Heart right ventricle (tissue), 16 donors: ENCODE measurements around the gene HTR3B. TPM values are rescaled to one million over a fixed set of nuclear protein-coding genes. Genes with fewer than 3 reads are reported as not detected.

Experiments used
- ATAC-seq, 8 donors: fragments of 200-7000 bp; cut with Tn5 transposase; one replicate each; pipeline ENCODE4 v1.9.1; 2020; ENCODE audit warnings: mild to moderate bottlenecking in 8 of 8, moderate library complexity in 8 of 8, moderate number of reproducible peaks in 1 of 8
- DNase-seq, 2 donors: peaks; one replicate each; pipeline ENCODE4 v3.0.0-alpha.2; 2020
- H3K27ac ChIP-seq, 10 donors: fragments of 200-600 bp; sonication (generic) in 2 of 10; one replicate each; pipeline versions ENCODE4 v1.5.0 to v1.8.0; 2020 to 2022; ENCODE audit warnings: mild to moderate bottlenecking in 3 of 10
- H3K27me3 ChIP-seq, 7 donors: fragments of 200-600 bp; one replicate each; pipeline ENCODE4 v1.8.0; 2021 to 2022; ENCODE audit warnings: mild to moderate bottlenecking in 2 of 7
- H3K36me3 ChIP-seq, 9 donors: fragments of 200-600 bp; sonication (generic) in 1 of 9; one replicate each; pipeline versions ENCODE4 v1.5.0 to v1.8.0; 2020 to 2022; ENCODE audit warnings: mild to moderate bottlenecking in 2 of 9
- H3K4me1 ChIP-seq, 9 donors: fragments of 200-600 bp; sonication (generic) in 1 of 9; one replicate each; pipeline versions ENCODE4 v1.5.0 to v1.8.0; 2020 to 2022; ENCODE audit warnings: mild to moderate bottlenecking in 4 of 9
- H3K4me3 ChIP-seq, 10 donors: fragments of 200-600 bp; sonication (generic) in 2 of 10; one replicate each; pipeline versions ENCODE4 v1.5.0 to v1.8.0; 2020 to 2022; ENCODE audit warnings: mild to moderate bottlenecking in 7 of 10, moderate library complexity in 2 of 10
- H3K9me3 ChIP-seq, 11 donors: fragments of 200-600 bp in 10 of 11; sonication (generic) in 2 of 11; one replicate each; pipeline versions ENCODE4 v1.5.0 to v1.8.0; 2013 to 2022; ENCODE audit warnings: mild to moderate bottlenecking in 2 of 11, control low read depth in 1 of 11, moderate library complexity in 1 of 11
- WGBS, 2 donors: extraction: QIAGEN DNeasy Blood & Tissue Kit; methylation state at CpG; one replicate each; pipeline ENCODE4 v1.1.7; 2013; ENCODE audit warnings: inconsistent platforms in 1 of 2; 5-methylcytosine and 5-hydroxymethylcytosine counted together
- intact Hi-C, 10 donors: fragments of 100-400 bp; cut with DNase I; formaldehyde crosslinking; loops; one replicate each; pipeline versions ENCODE4 v1.11.1 to v1.14.2; 2022
- long read RNA-seq, 3 donors: library from polyadenylated mRNA; unstranded; transcript quantifications; one replicate each; pipeline ENCODE4 v2.0.0, GENCODE V29; 2020 to 2021
- polyA plus RNA-seq, 2 donors: library from polyadenylated mRNA; stranded (reverse); fragments of 200-250 nt; gene quantifications; one replicate each; pipeline ENCODE4 v1.2.3, GENCODE V29; 2013
- total RNA-seq, 10 donors: library from RNA; stranded (reverse); fragmentation: NEBNext Ultra II Directional in 3 of 10; extraction: Animal tissue kit (Norgen Biotek cat#: 25700) in 3 of 10; gene quantifications; one replicate each; pipeline versions ENCODE4 v1.2.1 to v1.2.4, GENCODE V29; 2021 to 2023
- TF ChIP-seq, protein P1 (sequence below), 9 donors: fragments of 200-600 bp; sonication (generic) in 2 of 9; IDR thresholded peaks; one replicate each; pipeline versions ENCODE4 v1.5.0 to v1.8.0; 2021 to 2022; ENCODE audit warnings: antibody characterized with exemption in 9 of 9, mild to moderate bottlenecking in 5 of 9, moderate library complexity in 1 of 9
- donor health status: Arrhythmogenic right ventricular cardiomyopathy.
- donor health status: ischemic (EF 13 %, LVEDD 7.1; RV severe dilation, severe dysfunction).
- donor health status: healthy with polysubstance abuse.
- donor health status: DM: no; HTN: yes; CAD: no.
- donor health status: DM: no; HTN: no; CAD: no.
- donor health status: ischemic (EF 25% LVEDD 6.9; RV normal size, moderate dysfunction).
- donor health status: ischemic (EF 25% LVEDD 5.7; RV mildly dilated, moderate dysfunction).
- donor health status: healthy.
- donor health status: DM: yes; HTN: yes; CAD: no.
- donor health status: Ischemic cardiomyopathy.
- donor health status: ischemic (EF 35%, LVEDD 5.7; RV mildly dilated, moderate dysfunction).
- donor health status: nonischemic (EF 11% LVEDD 7.7; RV severe dilation, severe dysfunction).
- donor health status: DM: yes; HTN: yes; CAD: no.
- donor health status: PGD.
- donor health status: ischemic (EF 29% LVEDD 5.4; RV normal size, mild dysfunction).
- donor health status: nonischemic (EF 23%, LVEDD 6.1; RV moderate dilation, normal function).

Gene HTR3B, protein sequence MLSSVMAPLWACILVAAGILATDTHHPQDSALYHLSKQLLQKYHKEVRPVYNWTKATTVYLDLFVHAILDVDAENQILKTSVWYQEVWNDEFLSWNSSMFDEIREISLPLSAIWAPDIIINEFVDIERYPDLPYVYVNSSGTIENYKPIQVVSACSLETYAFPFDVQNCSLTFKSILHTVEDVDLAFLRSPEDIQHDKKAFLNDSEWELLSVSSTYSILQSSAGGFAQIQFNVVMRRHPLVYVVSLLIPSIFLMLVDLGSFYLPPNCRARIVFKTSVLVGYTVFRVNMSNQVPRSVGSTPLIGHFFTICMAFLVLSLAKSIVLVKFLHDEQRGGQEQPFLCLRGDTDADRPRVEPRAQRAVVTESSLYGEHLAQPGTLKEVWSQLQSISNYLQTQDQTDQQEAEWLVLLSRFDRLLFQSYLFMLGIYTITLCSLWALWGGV
- total RNA-seq (not detected), polyA plus RNA-seq (not detected)
- long read RNA-seq, donor 1: 0 reads
- long read RNA-seq, donor 2: 0 reads
- long read RNA-seq, donor 3: 0 reads

DNA sequence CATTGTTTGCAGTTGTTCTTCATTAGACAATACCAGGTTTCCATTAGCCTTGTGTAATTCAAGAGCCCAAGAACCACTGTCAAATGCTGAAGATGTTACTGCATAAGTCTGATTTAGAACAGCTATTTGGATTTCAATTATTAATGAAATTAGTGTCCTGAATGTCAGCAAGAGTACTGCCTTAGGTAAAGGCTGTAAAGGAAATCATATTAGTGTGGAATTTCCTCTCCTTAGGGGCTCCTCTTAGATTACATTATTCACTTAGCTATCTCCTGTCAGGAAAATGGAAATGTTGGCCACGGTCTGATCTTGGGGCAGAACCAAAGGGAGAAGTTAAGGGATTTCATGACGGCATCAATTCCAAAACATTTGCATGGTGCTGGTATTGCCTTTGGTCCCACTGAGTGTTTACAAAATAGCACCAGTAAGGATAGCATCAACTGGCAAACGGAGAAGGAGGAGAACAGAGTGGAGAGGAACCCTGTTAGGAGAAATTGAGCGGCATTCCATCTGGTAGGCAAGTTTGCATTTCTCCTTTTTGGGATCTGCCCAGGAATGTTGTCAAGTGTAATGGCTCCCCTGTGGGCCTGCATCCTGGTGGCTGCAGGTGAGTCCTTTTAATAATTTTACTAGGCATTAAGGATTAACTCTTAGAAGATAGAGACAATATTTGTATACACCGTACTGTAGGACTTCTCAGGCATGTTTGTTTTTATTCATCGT, at the start of gene HTR3B:
Gene HTR3B (plus strand): TSS at position 418 of the 723 bp plus-strand sequence. CDS start 138 bp downstream, at position 556.
- Histone ChIP-seq H3K9me3 (no peaks in the 10 kb centered on the region), H3K36me3 (no peaks in the 10 kb centered on the region), H3K4me1 (peaks cover 0 to 4% (median 0%) of the 10 kb centered on the region in 9 donors), H3K4me3 (no peak within 1 kb of the TSS), H3K27me3 (peaks cover 0 to 33% (median 3%) of the 10 kb centered on the region in 7 donors), H3K27ac (no peak within 1 kb of the TSS)
- ATAC-seq (no peak), DNase-seq (no peak)
- TF ChIP-seq, protein P1, sequence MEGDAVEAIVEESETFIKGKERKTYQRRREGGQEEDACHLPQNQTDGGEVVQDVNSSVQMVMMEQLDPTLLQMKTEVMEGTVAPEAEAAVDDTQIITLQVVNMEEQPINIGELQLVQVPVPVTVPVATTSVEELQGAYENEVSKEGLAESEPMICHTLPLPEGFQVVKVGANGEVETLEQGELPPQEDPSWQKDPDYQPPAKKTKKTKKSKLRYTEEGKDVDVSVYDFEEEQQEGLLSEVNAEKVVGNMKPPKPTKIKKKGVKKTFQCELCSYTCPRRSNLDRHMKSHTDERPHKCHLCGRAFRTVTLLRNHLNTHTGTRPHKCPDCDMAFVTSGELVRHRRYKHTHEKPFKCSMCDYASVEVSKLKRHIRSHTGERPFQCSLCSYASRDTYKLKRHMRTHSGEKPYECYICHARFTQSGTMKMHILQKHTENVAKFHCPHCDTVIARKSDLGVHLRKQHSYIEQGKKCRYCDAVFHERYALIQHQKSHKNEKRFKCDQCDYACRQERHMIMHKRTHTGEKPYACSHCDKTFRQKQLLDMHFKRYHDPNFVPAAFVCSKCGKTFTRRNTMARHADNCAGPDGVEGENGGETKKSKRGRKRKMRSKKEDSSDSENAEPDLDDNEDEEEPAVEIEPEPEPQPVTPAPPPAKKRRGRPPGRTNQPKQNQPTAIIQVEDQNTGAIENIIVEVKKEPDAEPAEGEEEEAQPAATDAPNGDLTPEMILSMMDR (IDR thresholded peaks at IDR 0.05): no peak
- WGBS, 2 donors: 65 to 69% methylated on average over 6 of the region's 6 CpGs
- intact Hi-C loops: no loop called here

DNA sequence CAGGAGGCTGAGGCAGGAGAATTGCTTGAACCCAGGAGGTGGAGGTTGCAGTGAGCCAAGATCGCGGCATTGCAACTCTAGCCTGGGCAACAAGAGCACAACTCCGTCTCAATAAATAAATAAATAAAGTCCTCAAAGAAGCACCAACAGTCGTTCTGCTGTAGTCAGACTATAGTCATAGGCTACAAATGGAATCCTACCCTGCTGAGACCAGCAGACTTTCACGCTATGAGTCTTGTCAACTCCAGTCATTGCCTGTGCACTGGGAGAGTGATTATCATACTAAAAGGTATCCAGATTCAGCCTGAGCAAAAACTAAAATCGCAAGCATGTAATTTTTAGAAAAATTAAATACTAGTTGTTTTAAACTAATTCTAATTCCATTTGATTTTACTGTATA, 48.8 kb upstream of the HTR3B start:
- DNase-seq (no peak), ATAC-seq (peak in 1 of 8 donors; percentile 28)
- peak overlapping the region in 2 of 10 donors; percentile 17 to 55 for H3K27ac ChIP-seq
- H3K9me3 ChIP-seq: no peaks in the 10 kb centered on the region
- TF ChIP-seq, protein P1 (IDR thresholded peaks at IDR 0.05): no peak
- intact Hi-C loops: no loop called here
- no peaks in the 10 kb centered on the region for H3K27me3 ChIP-seq
- peaks cover 0 to 33% (median 18%) of the 10 kb centered on the region in 9 donors for H3K36me3 ChIP-seq
- peaks cover 0 to 62% (median 16%) of the 10 kb centered on the region in 9 donors for H3K4me1 ChIP-seq
- no peak overlapping the region for H3K4me3 ChIP-seq
- 85 to 87% methylated on average over 6 of the region's 6 CpGs for WGBS, 2 donors

DNA sequence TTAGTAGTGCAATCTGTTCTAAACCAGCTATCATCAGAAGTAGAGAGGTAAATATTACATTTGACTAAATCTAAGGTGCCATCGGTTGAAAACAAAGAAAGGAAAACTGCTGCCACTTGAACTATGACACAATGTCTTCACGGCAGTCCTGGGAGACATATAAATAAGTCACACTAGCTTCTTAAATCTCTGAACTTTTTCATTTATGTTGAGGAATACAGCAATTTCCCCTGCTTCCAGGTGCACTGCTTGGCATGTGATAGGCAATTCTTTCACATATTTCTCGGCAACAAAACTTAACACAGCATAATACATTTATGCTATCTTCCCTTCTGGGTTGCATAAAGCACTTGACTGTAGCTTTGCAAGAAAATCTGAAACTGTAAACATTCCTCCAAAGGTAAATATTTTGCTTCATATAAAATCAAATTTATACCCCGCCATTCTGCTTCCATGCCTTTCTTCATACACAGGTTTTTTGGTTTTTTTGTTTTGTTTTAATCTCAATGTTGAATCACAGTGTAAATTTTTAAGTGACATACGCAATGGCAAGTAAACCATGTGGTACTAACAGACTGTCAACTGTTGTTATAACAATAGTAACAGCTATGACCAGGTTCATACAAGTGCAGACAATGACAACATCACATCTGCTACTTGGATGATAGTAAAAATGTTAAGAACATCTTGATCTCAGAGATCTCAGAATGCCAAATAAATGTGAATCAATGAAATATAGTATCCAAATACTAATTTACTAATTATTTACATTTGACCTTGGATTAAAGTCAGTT, 47.4 kb upstream of the HTR3B start:
- no peak for DNase-seq
- Histone ChIP-seq H3K27ac (peak overlapping the region in 4 of 10 donors; percentile 4 to 67 (median 18)), H3K9me3 (no peaks in the 10 kb centered on the region), H3K27me3 (no peaks in the 10 kb centered on the region), H3K4me3 (no peak overlapping the region), H3K36me3 (peaks cover 0 to 19% (median 9%) of the 10 kb centered on the region in 9 donors), H3K4me1 (peaks cover 0 to 76% (median 19%) of the 10 kb centered on the region in 9 donors)
- 57 to 69% methylated on average over 5 of the region's 5 CpGs for WGBS, 2 donors
- intact Hi-C loops: no loop called here
- peak in 4 of 8 donors; percentile 52 to 66 (median 61) for ATAC-seq
- TF ChIP-seq, protein P1 (IDR thresholded peaks at IDR 0.05): no peak

DNA sequence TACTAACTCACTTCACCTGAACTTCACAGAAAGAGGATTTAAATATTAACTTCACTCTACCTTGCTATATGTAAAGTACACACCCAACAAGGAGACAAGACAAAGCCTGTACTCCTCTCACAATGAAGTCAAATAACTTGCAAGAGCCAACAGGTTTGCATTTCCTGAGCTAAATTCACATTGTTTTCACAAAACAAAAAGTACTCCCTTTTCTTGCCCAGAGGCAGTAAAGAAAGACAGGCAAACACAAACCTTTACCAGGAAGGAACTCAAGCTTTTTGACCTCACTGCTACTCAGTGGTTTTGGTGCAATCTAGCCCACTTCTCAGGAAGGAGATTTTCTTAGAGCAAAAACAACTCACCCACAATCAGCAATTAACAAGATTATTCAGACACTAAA, 44.9 kb upstream of the HTR3B start:
- DNase-seq (no peak), ATAC-seq (no peak)
- Histone ChIP-seq H3K27me3 (no peaks in the 10 kb centered on the region), H3K4me3 (no peak overlapping the region), H3K4me1 (peaks cover 0 to 76% (median 19%) of the 10 kb centered on the region in 9 donors), H3K36me3 (no peaks in the 10 kb centered on the region), H3K9me3 (no peaks in the 10 kb centered on the region), H3K27ac (peak overlapping the region in 4 of 10 donors; percentile 7 to 30 (median 18))
- intact Hi-C loops: no loop called here
- TF ChIP-seq, protein P1 (IDR thresholded peaks at IDR 0.05): no peak
